NB4 (cell line): Measurements from ENCODE around the gene ACOXL.

Experiments
- DNase-seq: peaks from one replicate; pipeline ENCODE4 v3.0.0; 2010; ENCODE audit warnings: low read depth
- H3K4me3 ChIP-seq: one replicate; pipeline ENCODE4 v1.5.1; 2011; ENCODE audit warnings: mild to moderate bottlenecking, low read depth, low read length, moderate library complexity
- MYC ChIP-seq: IDR thresholded peaks from 2 replicates; pipeline ENCODE4 v1.6.1; 2011; ENCODE audit warnings: low read depth, low read length
- POLR2A ChIP-seq: IDR thresholded peaks from 2 replicates; pipeline ENCODE4 v1.6.1; 2011; ENCODE audit warnings: mild to moderate bottlenecking; ENCODE audit not compliant: insufficient read length; ENCODE audit errors: extremely low read depth
- TF ChIP-seq, protein P1 (sequence below): IDR thresholded peaks from 2 replicates; pipeline ENCODE4 v1.6.1; 2011; ENCODE audit warnings: low read depth, low read length
- TF ChIP-seq, protein P2 (sequence below): IDR thresholded peaks from one replicate; pipeline ENCODE4 v1.5.1; 2012; ENCODE audit warnings: low read depth, low read length

ACOXL gene

GRCh38 chr2:111048856-111049768, 316.7 kb downstream of the ACOXL start:
- H3K4me3 ChIP-seq: no peak overlapping the region
- DNase-seq: no peak
- TF ChIP-seq MYC (no peak), POLR2A (no peak)
- TF ChIP-seq, protein P1, sequence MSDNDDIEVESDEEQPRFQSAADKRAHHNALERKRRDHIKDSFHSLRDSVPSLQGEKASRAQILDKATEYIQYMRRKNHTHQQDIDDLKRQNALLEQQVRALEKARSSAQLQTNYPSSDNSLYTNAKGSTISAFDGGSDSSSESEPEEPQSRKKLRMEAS: no peak
- TF ChIP-seq, protein P2, sequence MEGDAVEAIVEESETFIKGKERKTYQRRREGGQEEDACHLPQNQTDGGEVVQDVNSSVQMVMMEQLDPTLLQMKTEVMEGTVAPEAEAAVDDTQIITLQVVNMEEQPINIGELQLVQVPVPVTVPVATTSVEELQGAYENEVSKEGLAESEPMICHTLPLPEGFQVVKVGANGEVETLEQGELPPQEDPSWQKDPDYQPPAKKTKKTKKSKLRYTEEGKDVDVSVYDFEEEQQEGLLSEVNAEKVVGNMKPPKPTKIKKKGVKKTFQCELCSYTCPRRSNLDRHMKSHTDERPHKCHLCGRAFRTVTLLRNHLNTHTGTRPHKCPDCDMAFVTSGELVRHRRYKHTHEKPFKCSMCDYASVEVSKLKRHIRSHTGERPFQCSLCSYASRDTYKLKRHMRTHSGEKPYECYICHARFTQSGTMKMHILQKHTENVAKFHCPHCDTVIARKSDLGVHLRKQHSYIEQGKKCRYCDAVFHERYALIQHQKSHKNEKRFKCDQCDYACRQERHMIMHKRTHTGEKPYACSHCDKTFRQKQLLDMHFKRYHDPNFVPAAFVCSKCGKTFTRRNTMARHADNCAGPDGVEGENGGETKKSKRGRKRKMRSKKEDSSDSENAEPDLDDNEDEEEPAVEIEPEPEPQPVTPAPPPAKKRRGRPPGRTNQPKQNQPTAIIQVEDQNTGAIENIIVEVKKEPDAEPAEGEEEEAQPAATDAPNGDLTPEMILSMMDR: no peak

GRCh38 chr2:111049792-111050640, 317.6 kb downstream of the ACOXL start:
- no peak overlapping the region for H3K4me3 ChIP-seq
- TF ChIP-seq, protein P2: no peak
- no peak for TF ChIP-seq POLR2A
- no peak for TF ChIP-seq MYC
- TF ChIP-seq, protein P1: no peak
- no peak for DNase-seq

DNA sequence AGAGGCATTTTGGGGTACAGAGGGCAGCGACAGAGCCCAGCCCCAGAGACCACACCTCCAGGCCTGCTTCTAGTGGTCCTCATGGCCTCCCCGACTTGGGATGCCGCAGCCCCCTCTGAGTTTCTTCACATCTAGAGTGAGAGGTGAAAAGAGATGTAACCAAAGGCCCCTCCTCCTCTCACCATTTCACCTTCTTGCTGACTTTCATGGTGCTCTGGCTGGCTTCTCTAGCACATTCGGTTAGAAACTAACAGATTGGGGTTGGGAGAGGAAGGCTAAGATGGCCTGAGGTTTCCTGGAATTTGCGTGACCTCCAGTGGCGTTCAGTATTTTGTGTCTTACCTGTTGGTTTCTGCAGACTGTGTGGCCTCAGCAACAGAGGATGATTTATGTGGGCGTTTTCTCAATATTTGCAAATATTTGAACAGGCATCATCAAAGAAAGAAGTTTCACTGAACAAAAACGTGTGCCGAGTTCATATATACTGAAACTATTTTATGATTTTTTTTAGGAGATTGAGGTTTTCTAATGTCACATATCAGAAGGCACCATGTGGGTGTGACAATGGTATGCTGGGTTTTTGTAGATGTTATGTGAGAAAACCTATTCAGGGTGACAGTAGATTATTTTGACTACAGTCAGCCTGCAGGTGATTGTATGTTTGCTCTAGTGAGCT, 318.5 kb downstream of the ACOXL start:
- DNase-seq: no peak
- H3K4me3 ChIP-seq: no peak overlapping the region
- TF ChIP-seq MYC: no peak
- TF ChIP-seq, protein P1: no peak
- TF ChIP-seq POLR2A: no peak
- TF ChIP-seq, protein P2: no peak

- H3K4me3 ChIP-seq: no peak overlapping the region
- DNase-seq: no peak
- TF ChIP-seq, protein P2: no peak
- no peak for TF ChIP-seq MYC
- TF ChIP-seq POLR2A: no peak
- TF ChIP-seq, protein P1: no peak
Measured at GRCh38 chr2:111052621-111053020, 320.2 kb downstream of the ACOXL start.

GRCh38 chr2:111053266-111053665, 320.9 kb downstream of the ACOXL start:
- no peak overlapping the region for H3K4me3 ChIP-seq
- TF ChIP-seq, protein P1: no peak
- TF ChIP-seq, protein P2: no peak
- no peak for TF ChIP-seq MYC
- no peak for TF ChIP-seq POLR2A
- DNase-seq: no peak
